Skin epidermis (tissue), 12 donors: ENCODE results near the gene MAP2K2.

Experiments
- H3K27ac ChIP-seq, 21 experiments: fragments of 200-600 bp; sonication (generic) in 11 of 21; one replicate each; pipeline ENCODE4 v1.5.0; 2020; ENCODE audit warnings: mild to moderate bottlenecking in 3 of 21, inconsistent platforms in 2 of 21, moderate library complexity in 2 of 21
- H3K4me3 ChIP-seq, 7 experiments: fragments of 200-600 bp; sonication (generic) in 2 of 7; one replicate each; pipeline ENCODE4 v1.5.0; 2020; ENCODE audit warnings: inconsistent platforms in 2 of 7, mild to moderate bottlenecking in 2 of 7, moderate library complexity in 1 of 7

Gene MAP2K2

DNA sequence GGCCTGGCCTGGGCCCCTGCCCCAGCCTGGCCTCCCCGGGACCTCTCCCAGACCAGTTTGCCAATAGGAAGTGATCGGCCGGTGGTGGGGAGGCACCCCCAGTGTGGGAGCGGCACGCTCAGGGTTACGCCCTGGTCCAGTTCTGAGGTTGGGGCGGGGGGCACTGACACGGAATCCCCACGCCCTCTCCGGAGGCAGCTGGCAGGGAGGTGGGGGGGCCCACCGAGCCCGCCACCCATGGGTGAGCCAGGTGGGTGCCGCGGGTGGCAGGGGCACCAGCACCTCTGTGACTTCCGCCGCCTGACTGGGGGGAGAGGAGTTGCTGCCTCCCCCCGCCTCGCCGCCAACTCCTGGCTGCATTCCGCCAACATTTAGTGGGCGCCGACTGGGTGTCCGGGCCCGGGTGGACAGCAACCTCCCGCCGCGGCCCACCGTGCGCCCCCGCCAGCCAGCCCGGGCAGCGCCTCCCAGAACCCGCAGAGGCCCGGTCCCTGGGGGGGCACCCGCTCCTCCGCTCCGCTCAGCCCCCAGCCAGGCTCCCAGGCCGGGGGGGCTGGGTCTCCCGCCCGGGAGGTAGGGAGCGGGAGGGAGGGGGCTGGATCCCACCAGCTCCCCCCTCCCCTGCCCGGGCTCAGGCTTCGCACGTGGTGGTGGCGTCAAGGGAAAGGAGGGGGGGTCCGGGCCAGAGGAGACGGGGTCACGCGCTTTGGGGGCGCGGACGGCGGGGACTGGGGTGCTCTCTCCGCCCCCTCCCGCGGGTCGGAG is 59.2 kb downstream of the MAP2K2 start:
- Histone ChIP-seq H3K27ac (peak overlapping the region; percentile 89 to 100 (median 98)), H3K4me3 (peak overlapping the region; percentile 74 to 100 (median 83))

DNA sequence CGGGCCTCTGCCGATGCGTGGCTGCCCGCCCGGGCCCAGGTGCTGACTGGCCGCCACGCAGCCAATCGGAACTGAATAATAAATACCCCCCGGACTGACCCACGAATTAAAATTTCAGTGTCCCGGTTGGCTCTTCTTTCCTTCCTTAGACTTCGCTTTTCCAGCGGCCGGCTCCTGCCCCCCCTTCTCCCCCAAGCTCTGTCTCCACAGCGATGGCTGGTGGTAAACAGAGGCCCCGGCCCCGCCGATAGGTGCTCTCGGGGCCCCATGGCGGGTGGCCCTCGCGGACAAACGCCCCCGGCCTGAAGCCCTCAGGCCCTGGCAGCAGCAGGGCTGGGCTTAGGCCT is 59.8 kb downstream of the MAP2K2 start:
- H3K27ac ChIP-seq: peak overlapping the region; percentile 89 to 100 (median 98)
- peak overlapping the region; percentile 74 to 100 (median 83) for H3K4me3 ChIP-seq

DNA sequence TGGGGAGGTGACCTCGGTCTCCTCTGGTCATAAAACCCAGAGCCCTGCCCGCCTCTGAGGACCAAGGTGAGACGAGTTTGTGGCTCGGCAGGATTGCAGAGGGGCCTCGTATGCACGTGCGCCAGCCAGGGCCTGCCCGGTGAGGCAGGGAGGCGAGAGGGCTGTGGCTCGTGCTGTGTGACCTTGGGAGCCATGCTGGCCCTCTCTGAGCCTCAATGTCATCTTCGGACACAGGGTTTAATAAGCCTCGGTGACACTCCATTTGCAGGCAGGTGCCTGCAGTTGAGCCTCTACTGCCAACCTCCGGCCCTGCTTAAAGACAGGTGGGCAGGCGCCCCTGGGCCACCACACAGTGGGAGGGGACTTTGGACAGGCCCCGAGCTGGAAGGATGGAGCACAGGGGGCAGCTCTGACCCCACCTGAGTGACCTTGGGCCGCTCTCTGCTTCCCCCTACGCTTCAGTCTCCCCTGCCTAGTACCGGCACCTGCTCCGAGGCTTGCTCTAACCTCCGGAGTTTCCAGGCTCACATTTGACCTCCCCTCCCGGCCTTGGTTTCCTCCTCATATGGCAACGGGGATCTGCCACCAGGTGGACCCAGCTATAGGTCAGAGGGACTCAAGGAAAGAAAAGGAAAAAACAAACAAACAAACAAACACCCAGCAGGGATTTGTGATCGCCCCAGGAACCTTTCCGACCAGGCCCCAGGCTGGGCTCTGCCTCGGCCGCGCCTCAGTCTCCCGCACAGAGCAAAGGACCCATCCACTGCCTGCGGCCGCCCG is 60.4 kb downstream of the MAP2K2 start:
- H3K27ac ChIP-seq: peak overlapping the region; percentile 89 to 100 (median 98)

DNA sequence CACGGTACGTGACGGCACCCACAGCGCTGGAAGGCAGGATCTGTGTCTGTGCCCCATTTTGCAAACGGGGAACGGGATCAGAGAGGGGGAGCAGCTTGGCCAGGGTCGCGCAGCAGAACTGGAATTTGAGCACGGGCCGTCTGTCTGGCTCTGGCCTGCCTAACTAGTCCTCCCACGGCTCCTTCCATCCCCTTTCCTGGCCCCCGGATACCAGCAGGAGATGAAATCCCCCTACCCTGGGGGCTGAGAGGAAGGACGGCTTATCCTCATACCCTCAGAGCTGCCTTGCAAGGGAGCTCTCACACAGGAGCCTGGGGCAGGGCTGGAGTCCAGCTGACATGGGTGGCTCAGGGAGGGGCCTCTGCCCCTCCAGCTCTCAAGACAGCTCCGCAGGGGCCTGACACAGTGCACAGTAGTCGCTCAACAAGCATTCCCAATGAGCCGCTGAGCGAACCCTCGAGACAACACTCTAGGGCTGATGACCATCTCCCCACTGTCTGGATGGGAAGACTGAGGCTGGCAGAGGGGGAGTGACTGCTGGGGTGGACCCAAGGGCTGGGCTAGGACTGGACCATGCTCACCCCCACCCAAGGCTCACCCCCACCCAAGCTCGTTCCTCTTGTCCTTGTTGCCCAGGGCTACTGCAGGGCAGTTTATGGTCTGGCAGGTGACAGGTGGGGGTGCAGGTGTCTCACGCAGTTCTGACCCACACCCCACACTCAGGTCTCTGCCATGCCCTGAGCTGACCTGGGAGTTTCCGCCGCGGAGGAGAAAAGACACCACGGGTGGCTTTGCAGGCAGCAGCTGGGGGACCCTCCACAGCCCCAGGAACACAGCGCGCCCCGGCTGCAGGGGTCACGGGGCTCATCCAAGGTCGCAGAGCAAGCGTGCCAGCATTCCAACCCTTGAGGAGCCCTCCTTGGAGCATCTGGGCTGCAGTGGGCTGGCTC is 61.2 kb downstream of the MAP2K2 start:
- H3K4me3 ChIP-seq: peak overlapping the region; percentile 74 to 100 (median 83)
- peak overlapping the region in 20 of 21 experiments; percentile 91 to 100 (median 98) for H3K27ac ChIP-seq

More for the DNA sequence above, 60.4 kb downstream of the MAP2K2 start:
- H3K4me3 ChIP-seq: peak overlapping the region; percentile 74 to 100 (median 83)

DNA sequence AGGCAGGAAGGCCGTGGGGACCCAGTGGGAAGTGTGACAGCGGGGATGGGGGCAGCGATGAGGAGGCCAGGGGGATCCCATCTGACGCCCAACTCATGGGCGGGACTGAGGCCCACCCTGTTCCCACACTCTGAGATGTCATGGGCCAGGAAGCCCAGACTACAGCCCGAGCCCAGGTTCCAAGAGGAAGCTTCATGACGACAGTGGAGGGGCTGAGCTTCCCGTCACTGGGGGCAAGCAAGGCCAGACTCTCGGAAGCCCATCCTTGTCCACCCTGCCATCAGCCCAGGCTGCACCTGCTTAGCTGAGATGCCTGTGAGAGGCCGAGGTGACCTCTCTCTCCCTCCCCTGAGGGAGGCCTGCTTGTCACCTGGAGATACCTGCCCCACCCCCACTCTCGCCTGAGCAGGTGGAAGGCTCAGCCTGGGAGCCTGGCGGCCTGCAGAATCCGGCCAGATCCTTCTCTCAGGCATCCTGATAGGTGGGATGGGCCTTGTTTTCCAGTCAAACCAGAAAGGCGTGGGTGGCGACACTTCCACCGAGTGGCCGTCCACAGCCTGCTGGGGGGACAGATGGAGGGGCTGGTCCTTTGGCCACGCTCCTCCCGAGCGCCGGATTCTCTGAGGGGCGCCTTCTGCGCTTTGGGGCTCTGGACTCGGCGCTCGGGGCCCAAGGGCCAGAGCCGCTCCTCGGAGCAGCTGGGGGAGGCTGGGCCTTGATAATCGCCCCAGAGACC is 62.1 kb downstream of the MAP2K2 start:
- H3K27ac ChIP-seq: peak overlapping the region; percentile 27 to 100 (median 97)
- H3K4me3 ChIP-seq: peak overlapping the region; percentile 13 to 100 (median 26)

DNA sequence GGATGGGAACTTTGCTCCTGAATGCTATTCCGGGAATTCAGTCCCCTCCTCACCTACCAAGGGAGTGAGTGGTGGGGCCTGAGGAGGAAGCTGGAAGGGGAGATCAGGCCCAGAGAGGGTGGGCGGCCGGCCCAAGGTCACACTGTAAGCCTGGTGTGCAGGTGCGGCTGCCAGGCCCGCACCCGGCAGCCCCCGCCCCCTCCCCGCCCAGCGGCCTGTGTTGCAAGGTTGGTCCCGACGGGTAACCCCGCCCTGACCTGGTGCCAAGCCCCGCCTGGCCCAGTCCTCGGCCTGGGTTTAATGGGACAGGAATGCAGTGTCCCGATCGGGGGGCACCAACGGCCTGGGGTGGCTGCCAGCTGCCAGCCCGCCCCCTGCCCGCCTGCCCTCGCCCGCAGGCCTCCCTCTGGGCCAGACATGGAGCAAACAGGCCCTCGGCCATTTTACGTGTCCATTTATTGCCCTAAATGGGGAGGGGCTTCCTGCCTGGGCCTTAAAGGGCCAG is 62.7 kb downstream of the MAP2K2 start:
- H3K27ac ChIP-seq: peak overlapping the region; percentile 27 to 100 (median 97)
- H3K4me3 ChIP-seq: peak overlapping the region; percentile 13 to 100 (median 26)

DNA sequence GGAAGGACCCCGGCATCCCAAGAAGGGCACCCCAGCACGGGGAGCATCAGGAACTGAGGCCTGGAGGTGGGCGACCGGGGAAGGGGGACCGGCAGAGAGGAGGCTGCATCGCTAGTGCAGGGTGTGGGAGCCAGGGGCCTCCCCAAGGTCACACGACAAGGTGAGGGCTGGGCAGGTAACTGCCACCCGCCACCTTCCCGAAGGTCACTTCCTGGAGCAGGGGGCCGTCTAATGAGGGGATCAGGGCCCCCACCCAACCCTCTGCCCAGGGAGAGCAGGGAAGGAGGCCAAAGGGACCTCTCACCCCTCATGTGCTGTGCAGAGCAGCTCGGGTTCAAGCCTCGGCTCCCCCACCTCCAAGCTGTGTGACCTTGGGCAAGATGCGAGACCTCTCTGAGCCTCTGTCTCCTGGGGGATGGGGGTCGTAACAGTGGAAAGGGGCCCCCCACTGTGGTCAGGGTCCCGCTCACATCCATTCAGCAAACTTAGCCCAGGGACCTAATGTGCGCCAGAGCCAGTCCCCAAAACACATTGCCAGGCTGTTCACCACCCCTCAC is 63.2 kb downstream of the MAP2K2 start:
- peak overlapping the region; percentile 13 to 100 (median 26) for H3K4me3 ChIP-seq
- peak overlapping the region in 20 of 21 experiments; percentile 89 to 100 (median 98) for H3K27ac ChIP-seq

DNA sequence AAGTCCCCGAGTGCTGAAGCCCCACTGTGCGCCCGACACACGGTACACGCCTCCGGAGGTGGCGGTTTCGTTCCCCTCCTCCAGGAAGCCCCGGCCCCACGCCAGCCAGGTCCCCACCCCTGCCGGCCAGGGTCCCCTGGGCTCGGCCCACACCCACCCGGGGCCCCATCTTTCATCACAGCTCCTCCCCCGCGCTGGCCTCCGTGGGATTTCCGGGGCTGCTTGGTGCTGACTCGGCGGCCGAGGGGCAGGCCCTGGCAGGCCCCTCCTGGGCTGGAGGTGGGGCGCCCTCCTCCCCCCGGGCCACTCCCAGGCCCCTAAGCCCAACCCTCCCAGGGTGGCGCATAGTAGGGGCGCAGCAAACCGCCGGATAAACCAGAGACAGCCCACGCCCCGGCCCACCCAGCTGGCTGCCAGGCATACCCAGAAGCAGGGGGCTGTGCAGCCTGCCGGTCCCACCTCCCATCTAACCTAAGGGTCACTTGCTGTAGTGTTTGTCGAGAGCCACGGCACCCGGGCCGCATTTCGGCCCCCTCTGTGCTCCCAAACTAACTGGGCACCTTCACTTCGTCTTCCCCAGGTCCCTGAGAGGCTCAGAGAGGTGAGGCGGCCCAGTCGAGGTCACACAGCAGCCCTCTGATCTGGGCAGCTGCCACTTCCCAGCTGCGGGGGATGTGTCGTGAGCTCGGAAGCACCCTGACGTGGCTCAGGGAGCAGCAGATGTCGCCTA is 63.9 kb downstream of the MAP2K2 start:
- H3K4me3 ChIP-seq: peak overlapping the region; percentile 20 to 100 (median 26)
- peak overlapping the region; percentile 84 to 100 (median 97) for H3K27ac ChIP-seq

DNA sequence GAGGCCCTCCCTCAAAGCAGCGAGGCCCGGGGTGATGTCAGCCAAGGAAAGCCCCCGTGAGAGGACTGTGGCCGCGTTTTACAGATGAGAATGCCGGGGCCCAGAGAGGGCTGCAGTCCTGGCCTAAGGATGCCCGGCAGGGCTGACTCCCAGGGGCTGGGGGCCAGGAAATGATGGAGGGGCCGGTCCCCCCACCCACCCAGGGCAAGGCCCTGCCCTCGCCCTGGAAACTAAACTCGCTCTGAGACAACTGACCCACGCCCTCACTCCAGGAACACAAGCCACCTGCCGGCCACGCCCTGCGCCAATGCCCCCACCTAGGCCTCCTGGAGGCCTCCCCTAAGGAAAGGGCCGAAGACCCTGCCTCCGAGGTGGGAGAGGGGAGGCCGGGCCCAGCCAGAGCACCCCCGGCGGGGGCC is 64.5 kb downstream of the MAP2K2 start:
- peak overlapping the region; percentile 20 to 100 (median 26) for H3K4me3 ChIP-seq
- peak overlapping the region; percentile 84 to 100 (median 97) for H3K27ac ChIP-seq

DNA sequence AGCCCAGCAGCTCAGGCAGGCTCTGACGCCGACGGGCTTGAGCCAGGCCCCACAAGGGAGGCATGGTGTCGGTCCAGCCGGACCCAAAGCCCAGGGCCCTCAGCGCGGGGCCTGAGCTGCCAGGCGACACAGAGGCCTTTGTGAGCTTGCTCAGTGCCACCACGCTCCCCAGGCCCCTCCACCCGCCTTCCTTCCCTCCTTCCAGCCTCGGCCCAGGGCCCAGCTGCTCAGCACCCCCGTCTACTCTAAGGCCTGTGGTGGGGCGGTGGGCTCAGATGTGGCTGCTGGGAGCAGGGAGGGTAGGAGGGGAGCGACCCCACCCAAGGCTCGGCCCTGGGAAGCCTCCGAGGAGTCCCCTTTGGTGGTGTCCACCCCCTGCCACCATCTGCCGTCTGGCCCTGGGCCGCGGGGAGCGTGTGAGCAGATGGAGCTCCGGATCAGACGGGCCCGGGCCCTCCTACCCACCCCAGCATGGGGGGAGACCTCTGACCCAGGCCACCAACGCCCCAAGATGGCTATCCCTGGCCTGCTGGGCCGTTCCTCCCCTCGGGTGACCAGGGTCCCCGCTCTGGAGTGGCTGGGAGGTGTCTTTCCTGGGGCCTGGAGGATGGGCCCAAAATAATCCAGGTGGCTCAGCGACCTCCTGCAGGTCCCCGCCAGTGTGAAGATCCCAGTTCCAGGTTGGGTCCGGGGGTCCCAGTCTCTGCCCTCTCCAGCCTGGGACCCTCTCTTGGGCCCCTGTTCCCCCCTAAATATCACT is 65.0 kb downstream of the MAP2K2 start:
- peak overlapping the region; percentile 84 to 100 (median 97) for H3K27ac ChIP-seq
- H3K4me3 ChIP-seq: peak overlapping the region; percentile 20 to 100 (median 26)

DNA sequence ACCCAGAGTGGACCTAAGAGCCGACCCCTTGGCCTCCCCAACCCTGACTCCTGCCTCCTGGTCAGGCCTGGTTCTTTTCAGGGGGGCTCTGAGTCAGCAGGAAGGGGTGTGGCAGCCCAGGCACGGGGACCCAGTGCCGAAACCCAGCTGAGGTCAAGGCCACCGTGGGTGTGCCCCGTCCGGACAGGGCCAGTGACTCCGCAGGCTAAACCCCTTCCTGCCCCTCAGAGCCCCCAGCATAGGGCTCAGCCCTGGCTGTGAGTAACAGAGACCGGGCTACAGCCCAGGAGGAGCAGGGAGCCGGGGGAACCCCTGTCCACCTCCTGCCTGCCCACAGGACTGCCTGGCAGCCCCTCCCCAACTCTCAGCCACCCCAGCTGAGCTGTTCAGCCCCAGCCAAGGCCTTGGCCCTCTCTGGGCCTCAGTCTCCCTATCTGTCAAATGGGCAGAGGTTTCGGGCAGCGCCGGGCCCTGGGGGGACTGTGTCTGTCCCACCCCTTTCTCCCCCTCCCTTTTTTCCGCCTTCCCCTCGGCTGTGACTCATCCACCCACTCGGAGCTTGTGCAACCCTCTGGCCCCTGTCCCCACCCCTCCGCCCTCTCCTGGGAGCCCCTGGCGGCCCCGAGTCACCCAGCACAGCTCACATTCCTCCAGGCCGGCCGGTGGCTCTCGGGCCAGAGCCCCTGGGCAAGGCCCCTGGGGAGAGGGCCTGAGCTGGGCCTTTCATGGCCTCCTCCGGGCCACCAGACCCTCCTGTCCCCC is 65.8 kb downstream of the MAP2K2 start:
- H3K4me3 ChIP-seq: peak overlapping the region; percentile 20 to 100 (median 26)
- H3K27ac ChIP-seq: peak overlapping the region; percentile 84 to 100 (median 97)

DNA sequence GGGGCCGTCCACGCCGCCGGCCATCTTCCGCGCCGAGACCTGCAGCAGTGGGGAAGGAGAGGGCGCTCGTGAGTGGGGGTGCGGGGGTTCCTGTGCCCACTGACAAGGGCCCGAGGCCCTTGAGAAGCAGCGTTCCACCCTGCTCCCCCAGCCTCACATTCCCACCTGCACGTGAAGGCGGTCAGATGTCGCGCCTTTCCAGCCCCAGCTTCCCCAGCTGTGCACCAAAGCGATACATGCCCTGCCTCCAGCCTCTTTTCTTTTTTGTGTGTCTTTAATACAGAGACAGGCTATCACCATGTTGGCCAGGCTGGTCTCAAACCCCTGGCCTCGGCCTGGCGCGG is 68.7 kb downstream of the MAP2K2 start:
- Histone ChIP-seq H3K4me3 (no peak overlapping the region), H3K27ac (no peak overlapping the region)

DNA sequence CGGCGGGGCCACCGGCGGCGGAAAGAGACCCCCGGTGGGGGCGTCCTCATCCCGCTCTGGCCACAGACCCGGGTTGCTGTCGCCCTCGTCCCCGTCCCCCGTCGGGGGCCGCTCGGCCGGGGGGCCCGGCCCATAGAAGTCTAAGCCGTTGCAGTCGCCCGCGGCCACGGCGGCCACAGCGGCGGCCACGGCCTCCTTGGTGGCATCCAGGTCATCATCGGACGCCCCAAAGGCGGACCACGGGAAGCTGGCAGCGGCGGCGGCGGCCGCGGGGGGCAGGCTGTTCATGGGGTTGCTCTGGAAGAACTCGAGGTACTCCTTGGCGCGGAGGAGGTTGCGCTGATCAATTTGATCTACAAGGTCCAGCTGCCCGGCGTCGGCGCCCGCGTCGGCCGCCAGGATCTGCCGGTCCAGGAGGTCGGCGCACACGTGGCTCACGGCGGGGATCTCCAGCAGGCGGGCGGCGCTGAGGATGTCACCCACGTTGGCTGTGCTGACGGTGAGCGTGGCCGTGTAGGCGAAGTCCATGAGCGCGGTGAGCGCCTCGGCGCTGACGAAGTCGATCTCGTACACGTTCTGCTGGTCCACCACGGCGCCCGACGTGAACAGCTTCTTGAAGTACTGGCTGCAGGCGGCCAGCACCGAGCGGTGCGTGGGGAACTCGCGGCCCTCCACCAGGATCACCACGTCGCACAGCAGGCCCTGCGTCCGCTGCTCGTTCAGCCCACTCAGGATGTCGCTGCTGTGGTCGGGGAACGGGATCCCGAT is 69.3 kb downstream of the MAP2K2 start:
- Histone ChIP-seq H3K27ac (no peak overlapping the region), H3K4me3 (no peak overlapping the region)

DNA sequence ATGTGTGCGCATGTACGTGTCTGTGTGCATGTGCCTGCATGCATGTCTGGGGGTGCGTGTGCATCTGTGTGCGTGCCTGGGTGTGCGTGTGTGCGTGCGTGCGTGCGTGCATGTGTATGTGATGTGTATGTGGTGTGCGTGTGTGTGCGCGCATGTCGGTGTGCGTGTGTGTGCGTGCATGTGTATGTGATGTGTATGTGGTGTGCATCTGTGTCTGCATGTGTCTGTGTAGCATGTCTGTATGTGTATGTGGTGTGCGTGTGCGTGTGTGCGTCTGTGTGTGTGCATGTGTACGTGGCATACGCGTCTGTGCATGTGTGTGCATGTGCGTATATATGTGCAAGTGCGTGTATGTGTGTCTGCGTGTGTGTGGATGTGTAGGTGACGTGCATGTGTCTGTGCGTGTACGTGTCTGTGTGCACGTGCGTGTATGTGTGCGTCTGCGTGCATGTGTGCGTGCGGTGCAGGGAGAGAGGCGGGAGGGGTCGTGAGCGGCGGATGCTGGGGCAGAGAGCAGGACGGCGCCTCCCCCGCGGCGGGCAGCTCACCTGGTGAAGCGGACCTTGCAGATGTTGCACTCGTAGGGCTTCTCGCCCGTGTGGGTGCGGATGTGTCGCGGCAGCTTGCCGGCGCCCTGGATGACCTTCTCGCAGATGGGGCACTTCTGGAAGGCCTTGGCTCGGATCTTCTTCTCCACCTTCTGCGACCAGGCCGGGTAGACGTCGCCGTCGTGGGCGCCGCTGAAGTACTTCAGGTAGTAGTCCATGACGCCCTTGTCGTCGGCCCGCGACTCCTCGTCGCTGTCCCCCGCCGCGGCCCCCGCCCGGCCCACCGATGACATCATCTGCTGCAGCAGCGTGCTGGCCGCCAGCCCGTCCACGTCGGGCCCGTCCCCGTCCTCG is 70.2 kb downstream of the MAP2K2 start:
- Histone ChIP-seq H3K27ac (peak overlapping the region in 6 of 21 experiments; percentile 18 to 83 (median 74)), H3K4me3 (no peak overlapping the region)

DNA sequence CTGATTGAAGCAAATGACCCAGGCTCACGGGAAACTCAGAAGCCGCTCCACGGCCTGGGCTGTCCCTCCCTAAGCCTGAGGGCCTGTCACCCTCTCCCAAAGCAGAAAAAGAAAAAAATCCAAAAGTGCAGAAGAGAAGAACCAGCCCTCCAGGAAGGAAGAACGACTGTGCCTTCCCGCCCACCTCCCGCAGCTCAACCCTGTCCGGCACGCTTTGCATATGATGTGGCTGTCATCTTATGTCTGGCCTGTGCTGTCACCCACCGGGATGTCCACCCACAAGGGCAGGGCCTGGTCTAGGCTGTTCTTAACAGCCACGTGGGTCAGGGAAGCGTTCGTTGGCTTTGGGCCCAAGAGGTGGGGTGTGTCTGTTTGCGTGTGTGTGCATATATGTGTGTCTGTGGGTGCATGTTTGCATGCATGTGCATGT is 70.9 kb downstream of the MAP2K2 start:
- peak overlapping the region in 19 of 21 experiments; percentile 44 to 88 (median 80) for H3K27ac ChIP-seq
- H3K4me3 ChIP-seq: no peak overlapping the region
